IPS-20b (cell line): Measurements from ENCODE around the gene SEC23B.

ENCODE experiments used
- H3K27ac ChIP-seq: one replicate; pipeline ENCODE4 v1.5.1; 2013; ENCODE audit warnings: low read length
- H3K27me3 ChIP-seq: 2 replicates; pipeline ENCODE4 v1.6.1; 2013; ENCODE audit warnings: mild to moderate bottlenecking, low read length, inconsistent platforms; ENCODE audit not compliant: insufficient read depth
- H3K36me3 ChIP-seq: 2 replicates; pipeline ENCODE4 v1.6.1; 2013; ENCODE audit warnings: low read depth, mild to moderate bottlenecking, inconsistent platforms, low read length, moderate library complexity; ENCODE audit not compliant: insufficient read depth
- H3K4me1 ChIP-seq: 2 replicates; pipeline ENCODE4 v1.6.1; 2013; ENCODE audit warnings: mild to moderate bottlenecking, control low read depth, inconsistent platforms, low read length, moderate library complexity; ENCODE audit not compliant: insufficient read depth
- H3K4me3 ChIP-seq: 2 replicates; pipeline ENCODE4 v1.5.1; 2013; ENCODE audit warnings: mild to moderate bottlenecking, low read length, inconsistent platforms
- H3K9ac ChIP-seq: 2 replicates; pipeline ENCODE4 v1.6.1; 2013; ENCODE audit warnings: low read depth, mild to moderate bottlenecking, inconsistent platforms, low read length, moderate library complexity
- H3K9me3 ChIP-seq: 2 replicates; pipeline ENCODE4 v1.6.1; 2013; ENCODE audit warnings: mild to moderate bottlenecking, low read depth, low read length, inconsistent platforms; ENCODE audit not compliant: insufficient read depth

Gene SEC23B

DNA sequence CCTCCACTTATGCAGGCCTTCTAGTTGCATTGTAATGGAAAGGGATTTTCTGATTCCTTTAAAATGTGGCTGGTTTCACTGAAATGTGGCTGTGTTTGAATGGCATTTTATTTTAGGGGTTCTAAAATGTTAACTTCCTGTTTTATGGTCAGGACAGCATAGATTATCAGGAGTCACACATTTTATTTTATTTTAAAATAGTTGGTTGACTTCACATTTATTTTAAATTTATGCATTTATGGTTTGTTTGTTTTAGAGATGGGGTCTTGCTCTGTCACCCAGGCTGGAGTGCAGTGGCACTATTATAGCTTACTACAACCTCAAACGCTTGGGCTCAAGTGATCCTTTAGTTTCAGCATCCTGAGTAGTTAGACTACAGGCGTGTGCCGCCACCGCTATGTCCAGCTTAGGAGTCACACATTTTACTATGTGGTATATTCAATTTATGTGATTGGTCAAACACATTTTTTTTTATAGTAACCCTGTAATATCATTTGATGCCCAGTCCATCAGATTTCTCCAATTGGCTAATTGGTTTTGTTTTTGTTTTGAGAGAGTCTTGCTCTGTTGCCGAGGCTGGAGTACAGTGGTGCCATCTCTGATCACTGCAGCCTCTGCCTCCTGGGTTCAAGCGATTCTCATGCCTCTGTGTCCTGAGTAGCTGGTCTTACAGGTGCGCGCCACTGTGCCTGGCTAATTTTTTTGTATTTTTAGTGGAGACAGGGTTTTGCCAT lies 82.4 kb downstream of the SEC23B start:
- no peak overlapping the region for H3K27ac ChIP-seq
- H3K36me3 ChIP-seq = no peaks in the 10 kb centered on the region
- H3K27me3 ChIP-seq = no peaks in the 10 kb centered on the region
- H3K9ac ChIP-seq = no peak overlapping the region
- no peaks in the 10 kb centered on the region for H3K9me3 ChIP-seq
- H3K4me1 ChIP-seq = peaks cover 13% of the 10 kb centered on the region; the same call in 1 of the 2 replicates
- H3K4me3 ChIP-seq = 0 out of 2 replicates have a peak overlapping the region, but pooled peaks have one; percentile 75

DNA sequence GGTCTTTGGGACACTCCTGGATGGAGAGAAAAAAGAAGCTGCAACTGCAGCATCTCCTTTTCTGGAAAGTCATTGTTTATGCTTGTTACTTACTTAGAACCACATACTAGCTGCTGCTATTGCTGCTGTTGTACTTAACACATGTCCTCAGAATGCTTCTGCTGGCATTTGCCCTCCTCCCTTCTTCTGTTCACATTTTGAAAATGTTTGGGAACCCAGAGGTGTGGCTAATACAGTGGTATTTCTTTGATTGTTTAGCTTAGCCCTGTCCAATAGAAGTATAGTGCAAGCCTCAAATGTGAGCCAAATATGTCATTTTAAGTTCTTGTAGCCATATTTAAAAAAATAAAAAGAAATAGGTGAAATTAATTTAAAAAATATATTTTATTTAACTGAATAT lies 88.5 kb downstream of the SEC23B start:
- H3K4me3 ChIP-seq = no peak overlapping the region
- H3K9ac ChIP-seq = no peak overlapping the region
- no peaks in the 10 kb centered on the region for H3K27me3 ChIP-seq
- H3K27ac ChIP-seq = no peak overlapping the region
- H3K36me3 ChIP-seq = peaks cover 16% of the 10 kb centered on the region
- H3K9me3 ChIP-seq = 0 out of 2 replicates have a peak, but pooled peaks cover 7% of the 10 kb centered on the region
- H3K4me1 ChIP-seq = peaks cover 7% of the 10 kb centered on the region; the same call in 1 of the 2 replicates

DNA sequence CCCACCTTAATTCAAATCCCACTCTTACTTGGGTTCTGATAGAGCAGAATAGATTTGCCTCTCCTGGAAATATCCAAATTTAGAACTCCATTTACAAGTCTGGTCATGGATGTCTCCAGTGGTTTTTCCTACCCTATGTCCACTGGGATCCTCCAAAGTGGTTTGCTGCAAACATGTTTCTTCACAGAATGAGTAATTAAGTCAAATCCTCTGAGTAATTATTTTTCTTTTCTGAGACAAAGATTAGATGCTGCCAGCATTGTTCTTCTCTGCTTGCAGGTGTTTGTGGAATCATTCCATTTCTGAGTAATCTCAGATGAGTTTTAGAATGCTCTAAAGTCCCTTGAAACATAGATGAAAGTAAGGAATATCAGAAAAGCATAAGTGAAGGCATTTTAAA lies 102.0 kb downstream of the SEC23B start:
- H3K27ac ChIP-seq = no peak overlapping the region
- H3K36me3 ChIP-seq = no peaks in the 10 kb centered on the region
- no peaks in the 10 kb centered on the region for H3K27me3 ChIP-seq
- H3K4me1 ChIP-seq = peaks cover 6% of the 10 kb centered on the region; the same call in 1 of the 2 replicates
- no peak overlapping the region for H3K4me3 ChIP-seq
- no peaks in the 10 kb centered on the region for H3K9me3 ChIP-seq
- H3K9ac ChIP-seq = no peak overlapping the region
